GM12878 (cell line): ENCODE measurements around the gene CACNA1G. TPM values are rescaled to one million over a fixed set of nuclear protein-coding genes. Genes with fewer than 3 reads are reported as not detected.

ENCODE experiments used
- ASH2L ChIP-seq: fragments of 300-600, 200-600 bp; sonication (generic); IDR thresholded peaks from 2 replicates; pipeline ENCODE4 v1.6.1; 2017; ENCODE audit warnings: low read depth, mild to moderate bottlenecking, borderline replicate concordance
- BCLAF1 ChIP-seq: fragments of 450-650 bp; IDR thresholded peaks from 2 replicates; pipeline ENCODE4 v1.6.1; 2017; ENCODE audit warnings: antibody characterized with exemption, mild to moderate bottlenecking, moderate library complexity
- EGR1 ChIP-seq, 2 experiments: IDR thresholded peaks; 1 replicate in 1 of 2; 2 replicates in 1 of 2; pipeline ENCODE4 v1.6.1; 2011 to 2012; ENCODE audit warnings: low read depth in 2 of 2, low read length in 2 of 2, borderline replicate concordance in 1 of 2, mild to moderate bottlenecking in 1 of 2, moderate library complexity in 1 of 2
- HDAC2 ChIP-seq: fragments of 200-600 bp; sonication (generic); IDR thresholded peaks from 2 replicates; pipeline ENCODE4 v1.6.1; 2017
- HDAC6 ChIP-seq: fragments of 200-600 bp; sonication (generic); IDR thresholded peaks from one replicate; pipeline ENCODE4 v1.8.0; 2017; ENCODE audit warnings: antibody characterized with exemption; ENCODE audit not compliant: unreplicated experiment
- MTA2 ChIP-seq: fragments of 450-650 bp; IDR thresholded peaks from 2 replicates; pipeline ENCODE4 v1.6.1; 2016; ENCODE audit warnings: low read depth, mild to moderate bottlenecking, moderate library complexity
- POU2F2 ChIP-seq: IDR thresholded peaks from 3 replicates; pipeline ENCODE4 v1.6.1; 2011; ENCODE audit warnings: low read depth, mild to moderate bottlenecking, low read length, borderline replicate concordance
- WRNIP1 ChIP-seq: IDR thresholded peaks from 2 replicates; pipeline ENCODE4 v1.6.1; 2011; ENCODE audit warnings: low read depth, low read length, improper control_type of control experiment, borderline replicate concordance
- ZBTB33 ChIP-seq: fragments of 450-650 bp; IDR thresholded peaks from 2 replicates; pipeline ENCODE4 v1.6.1; 2017; ENCODE audit warnings: mild to moderate bottlenecking
- polyA plus RNA-seq, 11 experiments: library from polyadenylated mRNA; depleted of rRNA in 4 of 11; unstranded in 6 of 11; stranded (reverse) in 5 of 11; fragments of >200 nt; fragmentation: Nextera tagmentation in 4 of 11; fragmentation: Illumina TruSeq in 1 of 11; extraction: Ambion mirVana in 4 of 11; extraction: Trizol in 1 of 11; gene quantifications; 1 replicate in 1 of 11; 2 replicates in 10 of 11; pipeline versions ENCODE4 v1.2.1 to v1.2.3, GENCODE V29; 2011 to 2016; ENCODE audit warnings: inconsistent platforms in 2 of 11, missing spikeins in 2 of 11, low read depth in 1 of 11
- total RNA-seq, 4 experiments: library from RNA; depleted of rRNA in 3 of 4; stranded (reverse); fragments of >200 nt in 3 of 4; fragmentation: Illumina TruSeq in 1 of 4; extraction: Trizol in 1 of 4; gene quantifications; 2 replicates each; pipeline versions ENCODE4 v1.2.1 to v1.2.3, GENCODE V29; 2013 to 2021

Gene CACNA1G
- total and polyA plus RNA-seq, 10 of the 15 experiments (the other 5 are each of a cell fraction or from before 2014, with no cell fraction given): 0.03 to 0.15 TPM; not detected in 8

- no peak for TF ChIP-seq BCLAF1
- TF ChIP-seq HDAC6: no peak
- no peak for TF ChIP-seq HDAC2
- no peak for TF ChIP-seq ASH2L
- TF ChIP-seq MTA2: no peak
- TF ChIP-seq WRNIP1: no peak
- TF ChIP-seq ZBTB33: no peak
- TF ChIP-seq EGR1 (IDR thresholded peaks at IDR 0.05; ENCODE audit: borderline replicate concordance in 1 of 2, low read depth in 2 of 2, low read length in 2 of 2): no peak
- no peak for TF ChIP-seq POU2F2
- TF ChIP-seq, all 136 proteins: peak for 0
These were observed 18.9 kb downstream of the CACNA1G start (continued) for GRCh38 chr17:50579399-50579798.
